AG04449 (cell line): ENCODE results near the gene PRKG1.
"Not testable (repeated sequence)": the region's sequence is repeated elsewhere in the genome, so short reads cannot be mapped to it uniquely, and the experiment has no call there.

Experiments
- CTCF ChIA-PET: fragments of 350-600 bp; formaldehyde crosslinking; extraction: SDS; loops from one replicate; lab custom pipeline; 2021; ENCODE audit warnings: antibody characterized with exemption; lab: Yijun Ruan, JAX
- POLR2A ChIA-PET: fragments of 400-600, 350-600 bp; formaldehyde crosslinking; extraction: SDS; loops from one replicate; lab custom pipeline; 2020; ENCODE audit warnings: antibody characterized with exemption, inconsistent platforms; lab: Yijun Ruan, JAX
- DNase-seq: peaks from one replicate; pipeline ENCODE4 v3.0.0-alpha.2; 2010; ENCODE audit warnings: low read depth, low spot score
- H3K4me3 ChIP-seq: 2 replicates; pipeline ENCODE4 v1.5.1; 2011; ENCODE audit warnings: low read depth, mild to moderate bottlenecking, control low read depth, low read length
- TF ChIP-seq, protein P1 (sequence below): IDR thresholded peaks from one replicate; pipeline ENCODE4 v1.5.1; 2011; ENCODE audit warnings: mild to moderate bottlenecking, moderate library complexity, low read length, control low read depth, inconsistent platforms; ENCODE audit not compliant: insufficient read depth; ENCODE audit errors: missing control alignments

PRKG1 gene

DNA sequence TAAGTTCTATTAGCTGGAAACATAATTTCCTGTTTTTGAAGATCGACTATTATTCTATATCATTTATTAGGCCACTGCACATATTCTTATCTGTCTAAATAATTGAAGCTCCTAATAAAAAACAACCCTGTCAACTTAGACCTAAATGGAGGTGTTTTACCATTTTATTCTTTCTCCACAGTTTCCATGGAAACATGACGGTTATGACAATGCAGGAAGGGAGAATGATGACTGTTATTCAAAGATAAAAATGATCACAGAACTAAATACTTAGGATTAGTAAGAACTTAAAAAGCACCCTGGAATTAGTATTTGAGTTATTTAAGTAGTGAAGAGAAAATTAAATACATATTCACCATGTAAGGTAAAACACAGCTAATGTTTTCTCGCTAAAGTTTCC is 1119.9 kb downstream of the PRKG1 start:
- H3K4me3 ChIP-seq = no peak overlapping the region
- TF ChIP-seq, protein P1, sequence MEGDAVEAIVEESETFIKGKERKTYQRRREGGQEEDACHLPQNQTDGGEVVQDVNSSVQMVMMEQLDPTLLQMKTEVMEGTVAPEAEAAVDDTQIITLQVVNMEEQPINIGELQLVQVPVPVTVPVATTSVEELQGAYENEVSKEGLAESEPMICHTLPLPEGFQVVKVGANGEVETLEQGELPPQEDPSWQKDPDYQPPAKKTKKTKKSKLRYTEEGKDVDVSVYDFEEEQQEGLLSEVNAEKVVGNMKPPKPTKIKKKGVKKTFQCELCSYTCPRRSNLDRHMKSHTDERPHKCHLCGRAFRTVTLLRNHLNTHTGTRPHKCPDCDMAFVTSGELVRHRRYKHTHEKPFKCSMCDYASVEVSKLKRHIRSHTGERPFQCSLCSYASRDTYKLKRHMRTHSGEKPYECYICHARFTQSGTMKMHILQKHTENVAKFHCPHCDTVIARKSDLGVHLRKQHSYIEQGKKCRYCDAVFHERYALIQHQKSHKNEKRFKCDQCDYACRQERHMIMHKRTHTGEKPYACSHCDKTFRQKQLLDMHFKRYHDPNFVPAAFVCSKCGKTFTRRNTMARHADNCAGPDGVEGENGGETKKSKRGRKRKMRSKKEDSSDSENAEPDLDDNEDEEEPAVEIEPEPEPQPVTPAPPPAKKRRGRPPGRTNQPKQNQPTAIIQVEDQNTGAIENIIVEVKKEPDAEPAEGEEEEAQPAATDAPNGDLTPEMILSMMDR = no peak
- ChIA-PET CTCF (interaction anchor here (2.3 kb wide), 1 partner anchor 22 kb away, joined by 10 read pairs; no protein-coding TSS in a partner anchor), POLR2A (no interaction called here)
- no peak for DNase-seq

DNA sequence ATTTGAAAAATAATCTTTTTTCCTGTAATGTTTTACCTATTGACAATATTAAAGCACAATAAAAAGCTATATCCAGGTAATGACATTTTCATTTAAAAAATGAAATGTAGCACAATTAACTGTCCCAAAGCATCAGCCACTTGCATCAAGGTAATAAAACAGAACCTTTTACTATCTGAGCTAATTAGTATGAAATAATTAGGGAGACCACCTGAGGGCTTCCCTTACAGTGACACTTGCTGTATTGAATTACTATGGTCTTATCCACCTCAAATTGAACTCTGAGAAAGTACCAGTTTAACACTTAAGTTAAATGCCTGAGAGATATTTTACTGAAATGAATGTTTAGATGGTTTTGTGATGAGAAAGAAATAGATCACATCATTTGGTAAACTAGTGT is 1120.4 kb downstream of the PRKG1 start:
- TF ChIP-seq, protein P1 = no peak
- no peak for DNase-seq
- no peak overlapping the region for H3K4me3 ChIP-seq
- ChIA-PET POLR2A (no interaction called here), CTCF (interaction anchor here (2.3 kb wide), 1 partner anchor 21 kb away, joined by 10 read pairs; no protein-coding TSS in a partner anchor)

DNA sequence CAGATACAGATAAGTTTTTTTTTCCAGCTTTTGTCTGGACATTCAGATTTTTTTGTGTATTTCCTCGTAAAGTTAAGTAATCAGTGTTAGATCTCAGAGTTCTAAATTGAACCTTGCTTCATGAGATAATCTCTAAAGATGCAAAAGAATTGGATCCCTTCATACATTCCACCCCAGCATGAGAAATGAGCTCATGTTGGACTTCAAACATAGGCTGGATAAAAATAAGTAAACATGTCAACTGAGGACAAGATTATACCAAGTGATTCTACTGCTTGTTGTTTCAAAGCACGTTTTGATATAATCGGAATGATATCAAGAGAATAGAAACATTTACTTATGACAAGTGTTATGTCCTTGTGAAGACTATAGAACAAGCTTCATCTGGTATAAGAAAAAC is 1122.8 kb downstream of the PRKG1 start:
- no peak overlapping the region for H3K4me3 ChIP-seq
- CTCF ChIA-PET = interaction anchor here (2.3 kb wide), 1 partner anchor 19 kb away, joined by 7 read pairs; no protein-coding TSS in a partner anchor
- POLR2A ChIA-PET = no interaction called here
- TF ChIP-seq, protein P1 = no peak
- DNase-seq = no peak

DNA sequence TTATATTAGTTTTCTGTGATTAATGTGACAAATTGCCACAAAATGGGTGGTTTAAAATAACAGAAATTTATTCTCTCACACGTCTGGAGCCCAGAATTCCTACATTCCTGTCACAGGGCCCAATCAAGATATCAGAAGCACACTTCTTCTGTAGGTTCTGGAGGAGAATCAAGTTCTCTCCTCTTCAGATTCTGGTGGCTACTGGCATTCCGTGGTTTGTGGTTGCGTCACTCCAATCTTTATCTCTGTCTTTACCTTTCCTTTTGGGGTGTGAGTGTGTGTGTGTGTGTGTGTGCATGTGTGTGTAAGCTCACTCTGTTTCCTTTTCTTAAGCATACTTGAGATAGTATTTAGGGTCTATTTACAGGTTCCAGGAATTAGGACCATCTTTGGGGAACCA is 1124.3 kb downstream of the PRKG1 start:
- TF ChIP-seq, protein P1 = no peak
- POLR2A ChIA-PET = no interaction called here
- H3K4me3 ChIP-seq = no peak overlapping the region
- DNase-seq = no peak
- CTCF ChIA-PET = interaction anchor here (2.3 kb wide), 1 partner anchor 18 kb away, joined by 7 read pairs; no protein-coding TSS in a partner anchor

DNA sequence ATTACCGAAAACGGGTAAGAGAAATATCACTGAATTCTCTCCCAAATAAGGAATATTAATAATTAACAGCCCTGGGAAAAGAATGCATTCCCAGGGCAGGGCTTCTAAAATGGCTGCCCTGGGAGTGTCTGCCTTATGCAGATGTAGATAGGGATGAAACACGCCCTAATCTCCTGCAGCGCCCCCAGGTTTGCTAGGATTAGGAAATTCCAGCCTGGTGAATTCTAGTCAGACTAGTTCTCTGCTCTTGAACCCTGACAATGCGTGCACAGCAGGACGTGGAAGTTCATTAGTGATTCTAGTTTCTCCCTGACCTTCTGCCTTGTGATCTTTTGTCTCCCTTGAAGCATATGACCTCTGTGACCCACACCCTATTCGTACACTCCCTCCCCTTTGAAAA is 1130.6 kb downstream of the PRKG1 start:
- DNase-seq, POLR2A ChIA-PET, H3K4me3 ChIP-seq, CTCF ChIA-PET: not testable (repeated sequence)

DNA sequence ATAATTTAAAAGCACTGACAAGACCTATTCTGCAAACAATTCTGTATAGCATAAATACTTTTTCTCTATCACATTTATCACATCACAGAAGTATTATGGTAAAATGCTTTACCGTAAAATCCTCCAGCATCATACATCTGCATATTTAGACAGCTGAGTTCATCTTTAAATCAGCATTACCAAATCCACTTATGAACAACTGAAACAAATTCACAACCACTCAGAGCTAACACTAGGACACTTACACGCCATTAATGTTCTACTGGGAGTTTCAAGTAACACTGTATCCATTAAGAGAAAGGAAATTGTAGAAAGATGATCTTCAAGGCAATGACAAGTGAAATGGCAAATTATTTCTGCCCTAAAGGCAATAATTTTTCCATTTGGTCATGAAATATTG is 1134.1 kb downstream of the PRKG1 start:
- DNase-seq = no peak
- TF ChIP-seq, protein P1 = no peak
- ChIA-PET CTCF (interaction anchor here (2.0 kb wide), 1 partner anchor 8 kb away, joined by 9 read pairs; no protein-coding TSS in a partner anchor), POLR2A (no interaction called here)
- no peak overlapping the region for H3K4me3 ChIP-seq

DNA sequence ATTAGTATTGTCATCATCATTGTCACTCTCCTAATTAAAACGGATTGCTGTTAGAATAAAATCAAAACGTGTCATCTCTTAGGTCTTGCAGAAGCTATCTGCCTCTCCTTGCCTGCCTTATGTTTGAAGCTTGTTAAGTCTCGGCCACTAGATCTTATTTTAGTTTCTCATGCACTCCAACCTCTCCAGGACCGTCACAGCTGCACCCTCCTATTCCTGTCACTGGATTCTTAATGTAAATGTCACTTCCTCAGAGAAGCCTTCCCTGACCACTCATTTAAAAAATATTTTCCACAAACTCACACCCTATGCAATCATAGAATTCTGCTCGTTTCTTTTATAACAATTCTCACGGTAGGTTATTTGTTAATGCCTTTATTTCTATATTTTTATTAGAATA is 1135.9 kb downstream of the PRKG1 start:
- no peak for DNase-seq
- TF ChIP-seq, protein P1 = no peak
- H3K4me3 ChIP-seq = no peak overlapping the region
- CTCF ChIA-PET = interaction anchor here (0.7 to 0.8 kb wide), 2 partner anchors 9 to 1272 kb away, joined by 3 read pairs; no protein-coding TSS in a partner anchor
- POLR2A ChIA-PET = no interaction called here
